Activated CD4-positive, alpha-beta T cell treated with anti-CD3 and anti-CD28 coated beads, Interleukin-2, amount 10 ng/mL, durations not matched to agents 24 days and 14 days (primary cell): ENCODE results near the gene TERT. TPM values are rescaled to one million over a fixed set of nuclear protein-coding genes. Genes with fewer than 3 reads are reported as not detected.
"Not testable (repeated sequence)": the region's sequence is repeated elsewhere in the genome, so short reads cannot be mapped to it uniquely, and the experiment has no call there.

Experiments
- DNase-seq: peaks from one replicate; pipeline ENCODE4 v3.0.0; 2022
- H3K27ac Mint-ChIP-seq: one replicate; pipeline ENCODE4 v1.8.0; 2022; ENCODE audit warnings: mild to moderate bottlenecking, mixed read lengths
- H3K27me3 Mint-ChIP-seq: one replicate; pipeline ENCODE4 v1.8.0; 2022; ENCODE audit warnings: mixed read lengths
- H3K36me3 Mint-ChIP-seq: one replicate; pipeline ENCODE4 v1.8.0; 2022; ENCODE audit warnings: low read depth, mild to moderate bottlenecking, mixed read lengths
- H3K4me1 Mint-ChIP-seq: one replicate; pipeline ENCODE4 v1.8.0; 2021; ENCODE audit warnings: mixed read lengths
- H3K4me3 Mint-ChIP-seq: one replicate; pipeline ENCODE4 v1.8.0; 2022; ENCODE audit warnings: mild to moderate bottlenecking, moderate library complexity, mixed read lengths
- H3K9me3 Mint-ChIP-seq: one replicate; pipeline ENCODE4 v1.8.0; 2021; ENCODE audit warnings: mixed read lengths
- intact Hi-C: fragments of 100-400 bp; cut with micrococcal nuclease; formaldehyde crosslinking; loops from one replicate; pipeline ENCODE4 v1.15.1; 2023
- total RNA-seq: library from RNA; stranded (reverse); gene quantifications from 2 replicates; pipeline ENCODE4 v1.2.3, GENCODE V29; 2022

The TERT gene
- 10.1 and 16.8 TPM in 2 replicates for total RNA-seq

- no peak within 1 kb of the TSS for H3K27ac Mint-ChIP-seq
- intact Hi-C loops, result loop anchor here (1.0 kb wide), 1 partner anchor 21 kb away; no protein-coding TSS in a partner anchor
- peak; percentile 91 for DNase-seq
- H3K36me3 Mint-ChIP-seq, result no peaks in the 10 kb centered on the region
- H3K4me1 Mint-ChIP-seq, result peaks cover 2% of the 10 kb centered on the region
- H3K4me3 Mint-ChIP-seq, result peak within 1 kb of the TSS; percentile 60
- no peaks in the 10 kb centered on the region for H3K9me3 Mint-ChIP-seq
- H3K27me3 Mint-ChIP-seq, result peaks cover 6% of the 10 kb centered on the region
Observed at GRCh38 chr5:1294835-1295649, at the start of gene TERT. Gene TERT (minus strand): TSS chr5:1295068. CDS start chr5:1294989, 79 bp downstream.

GRCh38 chr5:1343931-1344901 is 49.3 kb upstream of the TERT start:
- H3K27ac Mint-ChIP-seq, result peak overlapping the region; percentile 93

DNA sequence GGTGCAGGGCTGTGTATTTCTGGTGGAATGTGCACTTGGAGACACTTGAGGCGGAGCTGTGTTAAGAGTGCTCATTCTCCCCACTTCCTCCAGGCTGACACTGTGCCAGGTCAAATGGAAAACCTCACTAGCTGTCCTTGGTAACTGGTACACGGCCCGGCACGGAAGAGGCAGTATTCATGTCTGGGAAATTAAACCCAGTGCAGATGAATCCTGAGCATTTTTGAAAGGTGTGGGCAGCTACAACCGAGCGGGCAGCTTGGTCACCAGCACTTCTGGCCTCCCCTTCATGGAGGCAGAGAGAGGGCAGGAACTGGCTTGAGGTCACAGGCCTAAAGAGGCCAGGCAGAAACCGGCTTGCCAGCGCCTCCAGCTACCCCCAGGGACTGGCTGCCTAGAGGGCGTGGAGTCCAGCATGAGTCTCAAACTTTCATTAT is 48.5 kb upstream of the TERT start:
- Mint-ChIP-seq H3K9me3 (no peaks in the 10 kb centered on the region), H3K27me3 (no peaks in the 10 kb centered on the region), H3K4me1 (peaks cover 22% of the 10 kb centered on the region), H3K36me3 (peaks cover 31% of the 10 kb centered on the region), H3K4me3 (peak overlapping the region; percentile 71), H3K27ac (peak overlapping the region; percentile 73)
- no peak for DNase-seq
- intact Hi-C loops, result loop anchor here (10.0 kb wide), 1 partner anchor 181 kb away; the partner anchor contains the start of gene LPCAT1

More at GRCh38 chr5:1343931-1344901, 49.3 kb upstream of the TERT start:
- H3K36me3 Mint-ChIP-seq, result peaks cover 28% of the 10 kb centered on the region
- H3K9me3 Mint-ChIP-seq, result no peaks in the 10 kb centered on the region
- intact Hi-C loops, result loop anchor here (2.0 to 10.0 kb wide), 4 partner anchors 27 to 455 kb away; partner anchors contain the start of genes LPCAT1 and MRPL36
- peak overlapping the region; percentile 92 for H3K4me3 Mint-ChIP-seq
- H3K4me1 Mint-ChIP-seq, result peaks cover 22% of the 10 kb centered on the region
- no peaks in the 10 kb centered on the region for H3K27me3 Mint-ChIP-seq
- DNase-seq, result peak; percentile 75

DNA sequence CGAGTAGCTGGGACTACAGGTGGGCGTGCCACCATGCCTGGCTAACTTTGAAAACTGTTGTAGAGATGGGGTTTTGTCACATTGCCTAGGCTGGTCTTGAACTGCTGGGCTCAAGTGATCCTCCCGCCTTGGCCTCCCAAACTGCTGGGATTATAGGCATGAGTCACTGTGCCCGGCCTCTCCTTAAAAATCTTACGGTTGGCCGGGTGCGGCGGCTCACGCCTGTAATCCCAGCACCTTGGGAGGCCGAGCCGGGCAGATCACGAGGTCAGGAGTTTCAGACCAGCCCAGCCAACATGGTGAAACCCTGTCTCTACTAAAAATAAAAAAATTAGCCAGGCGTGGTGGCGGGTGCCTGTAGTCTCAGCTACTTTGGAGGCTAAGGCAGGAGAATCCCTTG is 47.8 kb upstream of the TERT start:
- not testable (repeated sequence) for H3K27ac Mint-ChIP-seq
- Mint-ChIP-seq H3K4me1 (peaks cover 22% of the 10 kb centered on the region), H3K36me3 (peaks cover 35% of the 10 kb centered on the region)

DNA sequence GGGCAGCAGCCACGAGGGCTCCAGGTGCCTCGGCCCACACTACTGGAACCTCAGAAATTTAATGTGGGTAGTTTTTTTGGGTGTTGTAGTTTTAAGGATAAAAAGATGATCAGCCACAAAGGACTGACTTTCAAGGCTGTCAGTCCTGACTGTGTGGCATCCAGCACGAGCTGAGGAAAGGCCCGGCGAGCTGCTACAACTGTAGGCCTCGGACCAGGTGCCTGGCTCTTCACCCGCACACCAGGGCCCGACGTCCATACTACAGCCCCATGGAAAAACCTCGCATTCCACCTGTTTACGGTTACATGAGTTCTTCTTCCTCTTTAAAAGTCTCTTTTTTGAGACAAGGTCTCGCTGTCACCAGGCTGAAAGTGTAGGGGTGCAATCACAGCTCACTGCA is 47.4 kb upstream of the TERT start:
- intact Hi-C loops, result loop anchor here (10.0 kb wide), 1 partner anchor 183 kb away; the partner anchor contains the start of gene LPCAT1

More for the DNA sequence above, 47.8 kb upstream of the TERT start:
- H3K9me3 Mint-ChIP-seq, DNase-seq, H3K27me3 Mint-ChIP-seq: not testable (repeated sequence)
- intact Hi-C loops, result loop anchor here (10.0 kb wide), 1 partner anchor 182 kb away; the partner anchor contains the start of gene LPCAT1
- H3K4me3 Mint-ChIP-seq, result peak overlapping the region; percentile 71

GRCh38 chr5:1341863-1342262 is 47.0 kb upstream of the TERT start:
- Mint-ChIP-seq H3K4me1 (peaks cover 23% of the 10 kb centered on the region), H3K27ac (no peak overlapping the region), H3K9me3 (no peaks in the 10 kb centered on the region), H3K4me3 (no peak overlapping the region), H3K27me3 (no peaks in the 10 kb centered on the region), H3K36me3 (peaks cover 38% of the 10 kb centered on the region)
- DNase-seq, result no peak
- intact Hi-C loops, result loop anchor here (10.0 kb wide), 1 partner anchor 183 kb away; the partner anchor contains the start of gene LPCAT1

More for the DNA sequence above, 47.4 kb upstream of the TERT start:
- Mint-ChIP-seq H3K36me3 (peaks cover 35% of the 10 kb centered on the region), H3K4me3 (no peak overlapping the region), H3K9me3 (no peaks in the 10 kb centered on the region), H3K27me3 (no peaks in the 10 kb centered on the region), H3K4me1 (peaks cover 22% of the 10 kb centered on the region), H3K27ac (no peak overlapping the region)
- no peak for DNase-seq

DNA sequence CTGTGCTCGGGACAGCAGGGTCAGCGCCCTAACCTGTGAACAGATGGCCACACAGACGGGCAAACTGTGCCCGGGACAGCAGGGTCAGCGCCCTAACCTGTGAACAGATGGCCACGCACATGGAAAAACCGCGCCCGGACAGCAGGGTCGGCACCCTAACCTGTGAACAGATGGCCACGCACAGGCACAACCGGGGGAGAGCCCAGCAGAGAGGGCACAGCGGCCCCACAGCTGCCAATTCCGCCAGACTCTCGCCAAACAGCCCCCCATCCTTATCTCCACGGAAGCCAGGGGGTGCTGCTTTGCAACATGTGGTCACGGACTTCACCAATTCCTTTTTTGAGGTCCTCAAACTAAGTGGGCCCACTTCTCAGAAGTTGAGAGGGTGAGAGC is 44.9 kb upstream of the TERT start:
- not testable (repeated sequence) for DNase-seq, H3K27me3 Mint-ChIP-seq, H3K4me3 Mint-ChIP-seq, H3K27ac Mint-ChIP-seq, H3K9me3 Mint-ChIP-seq
- Mint-ChIP-seq H3K36me3 (peaks cover 48% of the 10 kb centered on the region), H3K4me1 (peaks cover 21% of the 10 kb centered on the region)
- intact Hi-C loops, result loop anchor here (10.0 kb wide), 1 partner anchor 185 kb away; the partner anchor contains the start of gene LPCAT1

DNA sequence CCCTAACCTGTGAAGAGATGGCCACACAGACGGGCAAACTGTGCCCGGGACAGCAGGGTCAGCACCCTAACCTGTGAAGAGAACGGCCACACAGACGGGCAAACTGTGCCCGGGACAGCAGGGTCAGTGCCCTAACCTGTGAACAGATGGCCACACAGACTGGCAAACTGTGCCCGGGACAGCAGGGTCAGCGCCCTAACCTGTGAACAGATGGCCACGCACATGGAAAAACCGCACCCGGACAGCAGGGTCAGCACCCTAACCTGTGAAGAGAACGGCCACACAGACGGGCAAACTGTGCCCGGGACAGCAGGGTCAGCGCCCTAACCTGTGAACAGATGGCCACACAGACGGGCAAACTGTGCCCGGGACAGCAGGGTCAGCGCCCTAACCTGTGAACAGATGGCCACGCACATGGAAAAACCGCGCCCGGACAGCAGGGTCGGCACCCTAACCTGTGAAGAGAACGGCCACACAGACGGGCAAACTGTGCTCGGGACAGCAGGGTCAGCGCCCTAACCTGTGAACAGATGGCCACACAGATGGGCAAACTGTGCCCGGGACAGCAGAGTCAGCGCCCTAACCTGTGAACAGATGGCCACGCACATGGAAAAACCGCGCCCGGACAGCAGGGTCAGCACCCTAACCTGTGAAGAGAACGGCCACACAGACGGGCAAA is 44.4 kb upstream of the TERT start:
- H3K27me3 Mint-ChIP-seq, H3K9me3 Mint-ChIP-seq, H3K4me3 Mint-ChIP-seq: not testable (repeated sequence)

DNA sequence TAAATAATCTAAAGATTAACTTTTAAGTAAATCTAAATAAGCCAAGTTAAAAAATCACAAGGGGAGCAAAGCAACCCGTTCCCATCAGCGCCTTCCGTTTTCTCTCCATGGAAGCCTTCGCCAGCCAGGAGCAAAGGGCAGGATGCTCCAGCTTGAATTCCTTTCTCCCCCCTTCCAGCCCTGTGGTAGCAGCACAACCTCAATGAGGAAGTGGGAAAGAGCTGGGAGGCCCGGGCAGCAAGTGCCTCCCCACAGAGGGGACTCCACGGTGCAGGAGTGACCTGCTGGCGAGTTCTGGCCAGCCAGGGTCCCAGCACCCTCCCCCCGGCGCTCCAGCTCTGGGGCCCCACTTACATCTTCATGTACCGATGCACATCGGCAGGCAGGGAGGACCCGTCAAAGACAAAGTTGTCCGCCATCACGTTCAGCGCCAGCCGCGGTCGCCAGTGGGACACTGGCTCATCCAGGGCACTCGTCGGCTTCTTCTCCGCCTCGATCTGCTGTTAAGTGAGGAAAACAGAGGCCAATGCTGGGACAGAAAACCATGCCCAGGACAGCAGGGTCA is 43.7 kb upstream of the TERT start:
- intact Hi-C loops, result no loop called here
- DNase-seq, result no peak
- Mint-ChIP-seq H3K27me3 (no peaks in the 10 kb centered on the region), H3K4me1 (peaks cover 15% of the 10 kb centered on the region), H3K36me3 (peaks cover 50% of the 10 kb centered on the region), H3K27ac (no peak overlapping the region), H3K9me3 (no peaks in the 10 kb centered on the region), H3K4me3 (no peak overlapping the region)

More for the DNA sequence above, 44.4 kb upstream of the TERT start:
- DNase-seq, intact Hi-C loops, H3K27ac Mint-ChIP-seq: not testable (repeated sequence)
- Mint-ChIP-seq H3K36me3 (peaks cover 52% of the 10 kb centered on the region), H3K4me1 (peaks cover 21% of the 10 kb centered on the region)

DNA sequence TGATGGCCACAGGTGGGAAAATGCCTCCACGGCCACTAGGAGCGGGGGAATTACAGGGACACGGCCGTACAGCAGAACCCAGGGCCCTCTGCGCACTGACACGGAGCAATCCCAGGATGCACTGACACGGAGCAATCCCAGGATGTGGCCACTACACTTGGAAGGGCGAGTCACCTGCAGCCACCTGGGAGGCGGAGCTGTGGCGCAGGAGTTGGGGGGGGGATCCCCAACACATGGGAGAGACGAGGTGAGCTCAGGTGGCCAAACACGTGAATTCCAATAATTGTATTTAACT is 43.3 kb upstream of the TERT start:
- Mint-ChIP-seq H3K9me3 (no peaks in the 10 kb centered on the region), H3K36me3 (peaks cover 51% of the 10 kb centered on the region), H3K4me3 (no peak overlapping the region), H3K27me3 (no peaks in the 10 kb centered on the region), H3K4me1 (peaks cover 14% of the 10 kb centered on the region), H3K27ac (no peak overlapping the region)
- intact Hi-C loops, result no loop called here
- no peak for DNase-seq

GRCh38 chr5:1337489-1338195 is 42.8 kb upstream of the TERT start:
- Mint-ChIP-seq H3K4me1 (peaks cover 13% of the 10 kb centered on the region), H3K36me3 (peaks cover 52% of the 10 kb centered on the region), H3K27me3 (no peaks in the 10 kb centered on the region), H3K27ac (no peak overlapping the region), H3K4me3 (no peak overlapping the region), H3K9me3 (no peaks in the 10 kb centered on the region)
- intact Hi-C loops, result no loop called here
- no peak for DNase-seq

DNA sequence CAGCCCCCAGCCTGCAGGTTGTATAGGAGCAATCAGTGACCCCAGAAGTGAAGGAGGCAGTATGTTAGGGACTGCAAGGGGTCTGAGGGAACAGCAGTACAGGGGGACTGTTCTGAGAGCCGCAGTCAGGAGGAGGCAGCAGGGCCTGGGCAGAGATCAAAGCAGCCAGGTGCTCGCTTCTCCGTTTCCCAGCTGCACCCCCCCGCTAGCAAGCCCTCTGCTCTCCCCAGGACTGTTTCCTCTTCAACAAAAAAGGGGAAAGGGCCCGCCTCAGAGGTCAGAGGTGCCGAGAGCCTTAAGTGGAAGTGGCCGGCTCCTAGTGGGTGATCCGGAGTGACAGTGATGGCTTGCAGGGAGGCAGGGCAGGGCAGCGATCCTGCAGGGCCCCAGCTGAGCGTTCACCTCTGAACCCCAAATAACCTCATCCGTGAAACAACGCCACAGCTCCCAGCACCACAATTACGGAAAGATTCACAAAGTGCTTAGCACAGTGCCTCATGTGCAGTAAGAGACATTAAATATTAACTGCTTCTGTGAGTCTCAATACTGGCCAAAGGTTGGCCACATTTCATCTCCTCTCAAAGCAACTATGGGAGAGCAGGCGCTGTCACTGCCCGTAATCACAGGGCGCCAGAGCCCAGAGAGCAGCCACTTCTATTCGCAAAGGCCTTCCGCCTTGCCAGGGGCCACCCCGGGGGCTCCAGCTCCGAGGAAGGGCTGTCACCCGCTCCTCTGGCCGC is 42.1 kb upstream of the TERT start:
- no peak for DNase-seq
- H3K36me3 Mint-ChIP-seq, result peaks cover 56% of the 10 kb centered on the region
- H3K27ac Mint-ChIP-seq, result no peak overlapping the region
- peaks cover 11% of the 10 kb centered on the region for H3K4me1 Mint-ChIP-seq
- H3K27me3 Mint-ChIP-seq, result no peaks in the 10 kb centered on the region
- intact Hi-C loops, result no loop called here
- H3K4me3 Mint-ChIP-seq, result no peak overlapping the region
- no peaks in the 10 kb centered on the region for H3K9me3 Mint-ChIP-seq
